GM12891 (cell line): ENCODE data around the gene GRWD1.

Source experiments
- PAX5 ChIP-seq: IDR thresholded peaks from 2 replicates; pipeline ENCODE4 v1.6.1; 2011; ENCODE audit warnings: low read length, moderate library complexity, mild to moderate bottlenecking; ENCODE audit not compliant: insufficient read depth, severe bottlenecking
- POLR2A ChIP-seq: IDR thresholded peaks from 2 replicates; pipeline ENCODE4 v1.6.1; 2011; ENCODE audit warnings: low read depth, low read length, control low read depth
- POLR2AphosphoS5 ChIP-seq: IDR thresholded peaks from 2 replicates; pipeline ENCODE4 v1.6.1; 2011; ENCODE audit warnings: low read depth, low read length, control low read depth
- POU2F2 ChIP-seq: IDR thresholded peaks from 2 replicates; pipeline ENCODE4 v1.6.1; 2011; ENCODE audit warnings: low read depth, mild to moderate bottlenecking, control low read depth, low read length, moderate library complexity
- SPI1 ChIP-seq: IDR thresholded peaks from 2 replicates; pipeline ENCODE4 v1.6.1; 2011; ENCODE audit warnings: low read depth, low read length, control low read depth
- TAF1 ChIP-seq: IDR thresholded peaks from 2 replicates; pipeline ENCODE4 v1.6.1; 2011; ENCODE audit warnings: low read depth, low read length, control low read depth

DNA sequence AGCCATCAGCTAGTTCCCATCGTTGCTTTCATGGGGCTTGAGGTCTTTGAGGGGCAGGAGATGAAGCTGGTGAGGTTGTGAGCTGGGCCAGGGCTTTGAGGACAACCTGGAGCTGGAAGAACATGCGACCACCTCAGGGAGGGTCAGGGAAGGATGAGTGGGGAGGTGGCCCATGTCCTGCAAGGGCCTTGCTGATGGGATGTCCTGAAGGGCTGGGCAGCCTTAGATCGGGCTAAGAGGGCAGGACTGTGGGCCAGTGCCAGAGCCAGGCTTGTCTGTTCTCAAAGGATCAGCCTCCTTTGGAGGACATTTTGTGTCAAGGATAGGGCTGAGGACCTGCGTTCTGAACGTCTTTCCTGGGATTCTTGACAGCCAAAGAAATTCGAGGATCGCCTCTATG is 33.9 kb downstream of the GRWD1 start:
- no peak for TF ChIP-seq POLR2AphosphoS5
- TF ChIP-seq POLR2A = no peak
- TF ChIP-seq TAF1 = no peak
- no peak for TF ChIP-seq SPI1
- TF ChIP-seq PAX5 = no peak
- TF ChIP-seq POU2F2 = no peak
